H9 (cell line): ENCODE measurements around the gene PHGDH. TPM values are rescaled to one million over a fixed set of nuclear protein-coding genes. Genes with fewer than 3 reads are reported as not detected.

Experiments used
- DNase-seq: peaks from one replicate; pipeline ENCODE4 v3.0.0-alpha.2; 2017
- H2AFZ ChIP-seq: one replicate; pipeline ENCODE4 v1.6.1; 2013; ENCODE audit warnings: mild to moderate bottlenecking, low read length, control low read depth, moderate library complexity
- H2AK5ac ChIP-seq: 2 replicates; pipeline ENCODE4 v1.6.1; 2013; ENCODE audit warnings: low read length, control low read depth, mixed read lengths; ENCODE audit not compliant: insufficient read length
- H2BK120ac ChIP-seq: one replicate; pipeline ENCODE4 v1.6.1; 2013; ENCODE audit warnings: low read depth, mild to moderate bottlenecking, low read length, control low read depth, inconsistent platforms; ENCODE audit not compliant: poor library complexity, severe bottlenecking
- H2BK12ac ChIP-seq: 2 replicates; pipeline ENCODE4 v1.6.1; 2013; ENCODE audit warnings: low read length, control low read depth, mixed read lengths, low read depth; ENCODE audit not compliant: insufficient read length
- H2BK15ac ChIP-seq: 2 replicates; pipeline ENCODE4 v1.6.1; 2013; ENCODE audit warnings: low read depth, low read length, control low read depth
- H2BK20ac ChIP-seq: one replicate; pipeline ENCODE4 v1.6.1; 2013; ENCODE audit warnings: low read depth, mild to moderate bottlenecking, low read length, control low read depth, inconsistent platforms; ENCODE audit not compliant: poor library complexity, severe bottlenecking
- H2BK5ac ChIP-seq: 2 replicates; pipeline ENCODE4 v1.6.1; 2013; ENCODE audit warnings: low read length, control low read depth, mixed read lengths; ENCODE audit not compliant: insufficient read length
- H3K14ac ChIP-seq: 2 replicates; pipeline ENCODE4 v1.6.1; 2013; ENCODE audit warnings: low read length, control low read depth; ENCODE audit not compliant: insufficient read depth
- H3K18ac ChIP-seq: 2 replicates; pipeline ENCODE4 v1.6.1; 2013; ENCODE audit warnings: low read depth, mild to moderate bottlenecking, mixed read lengths, low read length, control low read depth; ENCODE audit not compliant: insufficient read length
- H3K23ac ChIP-seq: 2 replicates; pipeline ENCODE4 v1.6.1; 2013; ENCODE audit warnings: low read length, control low read depth, mixed read lengths, low read depth; ENCODE audit not compliant: insufficient read length
- H3K23me2 ChIP-seq: 2 replicates; pipeline ENCODE4 v1.6.1; 2013; ENCODE audit warnings: low read depth, mild to moderate bottlenecking, mixed read lengths, low read length, control low read depth; ENCODE audit not compliant: insufficient read length, poor library complexity, severe bottlenecking
- H3K27ac ChIP-seq: 2 replicates; pipeline ENCODE4 v1.5.1; 2013; ENCODE audit warnings: low read length, control low read depth, mixed read lengths, low read depth; ENCODE audit not compliant: insufficient read length
- H3K27me3 ChIP-seq: 2 replicates; pipeline ENCODE4 v1.6.1; 2013; ENCODE audit warnings: low read length, control low read depth, inconsistent platforms; ENCODE audit not compliant: insufficient read depth
- H3K4ac ChIP-seq: 2 replicates; pipeline ENCODE4 v1.6.1; 2013; ENCODE audit warnings: low read depth, mild to moderate bottlenecking, control low read depth, inconsistent platforms, low read length, moderate library complexity
- H3K4me1 ChIP-seq: 2 replicates; pipeline ENCODE4 v1.6.1; 2013; ENCODE audit warnings: low read length, control low read depth, inconsistent platforms; ENCODE audit not compliant: insufficient read depth
- H3K4me2 ChIP-seq: 2 replicates; pipeline ENCODE4 v1.6.1; 2013; ENCODE audit warnings: low read length, control low read depth, mixed read lengths; ENCODE audit not compliant: insufficient read length, insufficient read depth
- H3K56ac ChIP-seq: 2 replicates; pipeline ENCODE4 v1.6.1; 2013; ENCODE audit warnings: low read depth, mild to moderate bottlenecking, mixed read lengths, low read length, control low read depth; ENCODE audit not compliant: insufficient read length
- H3K79me1 ChIP-seq: 2 replicates; pipeline ENCODE4 v1.6.1; 2013; ENCODE audit warnings: low read depth, mild to moderate bottlenecking, moderate library complexity, low read length, control low read depth, inconsistent platforms; ENCODE audit not compliant: insufficient read depth, poor library complexity, severe bottlenecking
- H3K79me2 ChIP-seq: 2 replicates; pipeline ENCODE4 v1.6.1; 2013; ENCODE audit warnings: low read length, control low read depth, inconsistent platforms; ENCODE audit not compliant: insufficient read depth
- H3K9ac ChIP-seq: 2 replicates; pipeline ENCODE4 v1.6.1; 2013; ENCODE audit warnings: low read length, control low read depth, mixed read lengths; ENCODE audit not compliant: insufficient read length; ENCODE audit errors: extremely low read depth
- H3K9me3 ChIP-seq: one replicate; pipeline ENCODE4 v1.6.1; 2013; ENCODE audit warnings: low read depth, low read length, inconsistent platforms; ENCODE audit not compliant: control insufficient read depth
- H3T11ph ChIP-seq: one replicate; pipeline ENCODE4 v1.6.1; 2013; ENCODE audit warnings: mild to moderate bottlenecking, low read length, control low read depth, inconsistent platforms
- H4K20me1 ChIP-seq: one replicate; pipeline ENCODE4 v1.6.1; 2013; ENCODE audit not compliant: control insufficient read depth, insufficient read length, insufficient read depth
- H4K5ac ChIP-seq: 2 replicates; pipeline ENCODE4 v1.6.1; 2013; ENCODE audit warnings: low read depth, mild to moderate bottlenecking, mixed read lengths, low read length, control low read depth; ENCODE audit not compliant: insufficient read length
- H4K8ac ChIP-seq: replicated peaks from 2 replicates; pipeline ENCODE4 v1.6.1; 2013; ENCODE audit warnings: low read length, control low read depth, mixed read lengths, low read depth; ENCODE audit not compliant: insufficient read length
- H4K91ac ChIP-seq: 2 replicates; pipeline ENCODE4 v1.6.1; 2013; ENCODE audit warnings: low read depth, mild to moderate bottlenecking, moderate library complexity, mixed read lengths, low read length, control low read depth; ENCODE audit not compliant: insufficient read length
- H3K27ac Mint-ChIP-seq, 3 experiments: 2 replicates in 2 of 3; 3 replicates in 1 of 3; pipeline ENCODE4 v1.8.0; 2020 to 2021; ENCODE audit warnings: mixed read lengths in 3 of 3, mild to moderate bottlenecking in 1 of 3, moderate library complexity in 1 of 3
- H3K27me3 Mint-ChIP-seq: 2 replicates; pipeline ENCODE4 v1.8.0; 2021; ENCODE audit warnings: low read depth, mild to moderate bottlenecking, moderate library complexity, mixed read lengths
- H3K36me3 Mint-ChIP-seq, 3 experiments: 2 replicates in 2 of 3; 3 replicates in 1 of 3; pipeline ENCODE4 v1.8.0; 2020 to 2021; ENCODE audit warnings: low read depth in 3 of 3, mixed read lengths in 3 of 3; ENCODE audit not compliant: insufficient read depth in 1 of 3
- H3K4me1 Mint-ChIP-seq, 2 experiments: 2 replicates each; pipeline ENCODE4 v1.8.0; 2020; ENCODE audit warnings: mixed read lengths in 2 of 2
- H3K4me3 Mint-ChIP-seq, 2 experiments: 2 replicates in 1 of 2; 3 replicates in 1 of 2; pipeline ENCODE4 v1.8.0; 2020 to 2021; ENCODE audit warnings: mild to moderate bottlenecking in 2 of 2, mixed read lengths in 2 of 2, moderate library complexity in 1 of 2
- H3K9me3 Mint-ChIP-seq, 2 experiments: 2 replicates in 1 of 2; 3 replicates in 1 of 2; pipeline ENCODE4 v1.8.0; 2020; ENCODE audit warnings: mild to moderate bottlenecking in 2 of 2, mixed read lengths in 2 of 2, moderate library complexity in 1 of 2
- CTCF ChIP-seq: fragments of 200-600 bp; sonication (generic); conservative IDR thresholded peaks from 3 replicates; pipeline ENCODE4 v1.8.0; 2021; ENCODE audit warnings: antibody characterized with exemption, mild to moderate bottlenecking
- WGBS: extraction: QIAGEN DNeasy Blood & Tissue Kit; methylation state at CpG from one replicate; pipeline ENCODE4 v1.1.7; 2013; ENCODE audit warnings: missing lambda C conversion rate, low lambda C conversion rate, mixed read lengths; ENCODE audit not compliant: insufficient read length; ENCODE audit errors: extremely low coverage; 5-methylcytosine and 5-hydroxymethylcytosine counted together
- long read RNA-seq: library from polyadenylated mRNA; unstranded; transcript quantifications from one replicate; pipeline ENCODE4 v2.0.0, GENCODE V29; 2020
- total RNA-seq: library from RNA; stranded (reverse); gene quantifications from 2 replicates; pipeline ENCODE4 v1.2.1, GENCODE V29; 2021

Gene PHGDH
- 458 and 485 TPM in 2 replicates for total RNA-seq
- long read RNA-seq, transcript PHGDH-208 (12 exons, 2,096 nt): major isoform, 4,399 of 4,635 reads
- long read RNA-seq, transcript PHGDH-201 (11 exons, 3,180 nt): minor isoform, 15 of 4,635 reads
- long read RNA-seq, transcript PHGDH-232 (12 exons, 1,774 nt): minor isoform, 22 of 4,635 reads
- long read RNA-seq, transcript PHGDH-221 (5 exons, 1,180 nt): minor isoform, 23 of 4,635 reads
- long read RNA-seq, partial matches to known transcripts: 46 of 4,635 reads
- long read RNA-seq, other reads (novel, unspliced or antisense): 120 of 4,635 reads

- no CpG with 5 or more reads among the region's 27 CpGs for WGBS
These were observed at the start of gene PHGDH for GRCh38 chr1:119711804-119712341. PHGDH (plus strand) TSS chr1:119711934; CDS start chr1:119712023, 89 bp downstream.

More at GRCh38 chr1:119711804-119712341, at the start of gene PHGDH:
- H3K4ac ChIP-seq: no peak within 1 kb of the TSS; the same call in 1 of the 2 replicates
- H3K18ac ChIP-seq: peak within 1 kb of the TSS; percentile 83
- H2BK5ac ChIP-seq: no peak within 1 kb of the TSS
- H2BK15ac ChIP-seq: no peak within 1 kb of the TSS
- H3K36me3 Mint-ChIP-seq: peaks cover 27 to 34% (median 28%) of the 10 kb centered on the region in 3 experiments
- no peaks in the 10 kb centered on the region; the same call in 1 of the 2 replicates for H3K27me3 Mint-ChIP-seq
- H2AK5ac ChIP-seq: no peak within 1 kb of the TSS
- no peak within 1 kb of the TSS for H4K8ac ChIP-seq
- H3K4me3 Mint-ChIP-seq: peak within 1 kb of the TSS; percentile 98 to 100
- H3K79me2 ChIP-seq: peaks cover 35% of the 10 kb centered on the region
- peaks cover 39 to 62% of the 10 kb centered on the region in 2 experiments for H3K4me1 Mint-ChIP-seq
- H3K14ac ChIP-seq: peak within 1 kb of the TSS; percentile 79
- no peak within 1 kb of the TSS for H3K23ac ChIP-seq
- peak within 1 kb of the TSS; percentile 95 for H3K4me2 ChIP-seq
- H2BK12ac ChIP-seq: no peak within 1 kb of the TSS
- peak within 1 kb of the TSS; percentile 65 for H2BK20ac ChIP-seq
- H4K5ac ChIP-seq: no peak within 1 kb of the TSS
- H3K27ac ChIP-seq: peak within 1 kb of the TSS; percentile 42
- no peak within 1 kb of the TSS for H2AFZ ChIP-seq
- peaks cover 14% of the 10 kb centered on the region for H3K23me2 ChIP-seq
- no peaks in the 10 kb centered on the region for H3K27me3 ChIP-seq
- H3K9me3 Mint-ChIP-seq: peaks cover 0 to 6% of the 10 kb centered on the region in 2 experiments; a peak in 3 of 5 replicates
- peak within 1 kb of the TSS; percentile 79 for H2BK120ac ChIP-seq
- no peak within 1 kb of the TSS for H4K91ac ChIP-seq
- H3K9ac ChIP-seq: peak within 1 kb of the TSS; percentile 93
- peak within 1 kb of the TSS; percentile 42 for H3K56ac ChIP-seq
- no peaks in the 10 kb centered on the region for H3K9me3 ChIP-seq
- no peaks in the 10 kb centered on the region for H3K79me1 ChIP-seq
- peak; percentile 87 for DNase-seq
- H3K27ac Mint-ChIP-seq: peak within 1 kb of the TSS; percentile 98 to 99 (median 99)
- peaks cover 25% of the 10 kb centered on the region for H3K4me1 ChIP-seq
- peaks cover 2% of the 10 kb centered on the region for H4K20me1 ChIP-seq
- no peak within 1 kb of the TSS for H3T11ph ChIP-seq
- no peak for TF ChIP-seq CTCF
